Measurements from ENCODE around the gene IDH2. TPM values are rescaled to one million over a fixed set of nuclear protein-coding genes. Genes with fewer than 3 reads are reported as not detected.

IDH2 gene
- total RNA-seq, 1 experiment from 2014 or later, result 48.1 TPM

DNA sequence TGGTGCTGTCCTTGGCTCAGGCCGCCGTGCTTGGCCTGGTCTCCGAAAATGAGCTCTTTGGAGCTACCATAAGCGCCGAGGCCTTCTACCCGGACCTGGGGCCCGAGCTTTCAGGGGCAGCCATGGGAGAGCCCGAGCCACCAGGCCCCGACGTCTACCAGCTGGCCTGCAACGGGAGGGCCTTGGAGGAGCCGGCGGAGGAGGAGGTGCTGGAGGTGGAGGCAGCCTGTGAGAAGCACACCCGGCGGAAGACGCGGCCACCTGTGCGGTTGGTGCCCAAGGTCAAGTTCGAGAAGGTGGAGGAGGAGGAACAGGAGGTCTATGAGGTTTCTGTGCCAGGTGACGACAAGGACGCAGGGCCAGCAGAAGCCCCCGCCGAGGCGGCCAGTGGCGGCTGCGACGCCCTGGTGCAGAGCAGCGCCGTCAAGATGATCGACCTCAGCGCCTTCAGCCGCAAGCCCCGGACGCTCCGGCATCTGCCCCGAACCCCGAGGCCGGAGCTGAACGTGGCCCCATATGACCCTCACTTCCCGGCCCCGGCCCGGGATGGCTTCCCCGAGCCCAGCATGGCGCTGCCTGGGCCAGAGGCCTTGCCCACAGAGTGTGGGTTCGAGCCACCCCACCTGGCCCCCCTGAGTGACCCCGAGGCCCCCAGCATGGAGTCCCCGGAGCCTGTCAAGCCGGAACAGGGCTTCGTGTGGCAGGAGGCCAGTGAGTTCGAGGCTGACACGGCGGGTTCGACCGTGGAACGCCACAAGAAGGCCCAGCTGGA lies 34.9 kb downstream of the IDH2 start:
- H3K79me2 ChIP-seq (ENCODE audit: insufficient read depth, low read length), result no peaks in the 10 kb centered on the region
- ATAC-seq (no peak), DNase-seq (ENCODE audit: low read depth, low spot score) (no peak)
- H3K27ac ChIP-seq (ENCODE audit: low read depth, low read length), result no peak overlapping the region
- no peaks in the 10 kb centered on the region for H3K4me1 ChIP-seq (ENCODE audit: control insufficient read depth in 1 of 2, insufficient read depth in 2 of 2, low read length in 2 of 2)
- H3K27me3 ChIP-seq (ENCODE audit: insufficient read depth, low read length), result no peaks in the 10 kb centered on the region
- ChIA-PET CTCF (interaction anchor here (1.0 kb wide), 1 partner anchor 8 kb away, joined by 3 read pairs; no protein-coding TSS in a partner anchor), RAD21 (ENCODE audit: low non-redundant PET in 1 of 2, low total read pairs in 2 of 2, uncharacterized antibody in 2 of 2, unreplicated experiment in 2 of 2) (no interaction called here), POLR2A (no interaction called here)
- no peak for TF ChIP-seq FOSL1 (IDR thresholded peaks at IDR 0.05; ENCODE audit: low read depth)
- TF ChIP-seq POLR2AphosphoS5 (IDR thresholded peaks at IDR 0.05; ENCODE audit: low read depth, low read length), result no peak
- TF ChIP-seq SIN3A (IDR thresholded peaks at IDR 0.05; ENCODE audit: low read depth), result no peak
- TF ChIP-seq YY1 (IDR thresholded peaks at IDR 0.05; ENCODE audit: extremely low read depth, insufficient replicate concordance, low read depth, low read length), result no peak
- no peak for TF ChIP-seq ELF1 (IDR thresholded peaks at IDR 0.05; ENCODE audit: borderline replicate concordance, low read depth)
- TF ChIP-seq, protein P1, sequence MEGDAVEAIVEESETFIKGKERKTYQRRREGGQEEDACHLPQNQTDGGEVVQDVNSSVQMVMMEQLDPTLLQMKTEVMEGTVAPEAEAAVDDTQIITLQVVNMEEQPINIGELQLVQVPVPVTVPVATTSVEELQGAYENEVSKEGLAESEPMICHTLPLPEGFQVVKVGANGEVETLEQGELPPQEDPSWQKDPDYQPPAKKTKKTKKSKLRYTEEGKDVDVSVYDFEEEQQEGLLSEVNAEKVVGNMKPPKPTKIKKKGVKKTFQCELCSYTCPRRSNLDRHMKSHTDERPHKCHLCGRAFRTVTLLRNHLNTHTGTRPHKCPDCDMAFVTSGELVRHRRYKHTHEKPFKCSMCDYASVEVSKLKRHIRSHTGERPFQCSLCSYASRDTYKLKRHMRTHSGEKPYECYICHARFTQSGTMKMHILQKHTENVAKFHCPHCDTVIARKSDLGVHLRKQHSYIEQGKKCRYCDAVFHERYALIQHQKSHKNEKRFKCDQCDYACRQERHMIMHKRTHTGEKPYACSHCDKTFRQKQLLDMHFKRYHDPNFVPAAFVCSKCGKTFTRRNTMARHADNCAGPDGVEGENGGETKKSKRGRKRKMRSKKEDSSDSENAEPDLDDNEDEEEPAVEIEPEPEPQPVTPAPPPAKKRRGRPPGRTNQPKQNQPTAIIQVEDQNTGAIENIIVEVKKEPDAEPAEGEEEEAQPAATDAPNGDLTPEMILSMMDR (IDR thresholded peaks at IDR 0.05 in 2 of 3, conservative IDR thresholded peaks at IDR 0.05 in 1 of 3; ENCODE audit: borderline replicate concordance in 1 of 3, insufficient read depth in 1 of 3, low read depth in 2 of 3, low read length in 2 of 3), result no peak
- TF ChIP-seq, protein P2, sequence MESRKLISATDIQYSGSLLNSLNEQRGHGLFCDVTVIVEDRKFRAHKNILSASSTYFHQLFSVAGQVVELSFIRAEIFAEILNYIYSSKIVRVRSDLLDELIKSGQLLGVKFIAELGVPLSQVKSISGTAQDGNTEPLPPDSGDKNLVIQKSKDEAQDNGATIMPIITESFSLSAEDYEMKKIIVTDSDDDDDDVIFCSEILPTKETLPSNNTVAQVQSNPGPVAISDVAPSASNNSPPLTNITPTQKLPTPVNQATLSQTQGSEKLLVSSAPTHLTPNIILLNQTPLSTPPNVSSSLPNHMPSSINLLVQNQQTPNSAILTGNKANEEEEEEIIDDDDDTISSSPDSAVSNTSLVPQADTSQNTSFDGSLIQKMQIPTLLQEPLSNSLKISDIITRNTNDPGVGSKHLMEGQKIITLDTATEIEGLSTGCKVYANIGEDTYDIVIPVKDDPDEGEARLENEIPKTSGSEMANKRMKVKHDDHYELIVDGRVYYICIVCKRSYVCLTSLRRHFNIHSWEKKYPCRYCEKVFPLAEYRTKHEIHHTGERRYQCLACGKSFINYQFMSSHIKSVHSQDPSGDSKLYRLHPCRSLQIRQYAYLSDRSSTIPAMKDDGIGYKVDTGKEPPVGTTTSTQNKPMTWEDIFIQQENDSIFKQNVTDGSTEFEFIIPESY (IDR thresholded peaks at IDR 0.05; ENCODE audit: extremely low read depth, insufficient replicate concordance, low read length), result no peak
- no peak for TF ChIP-seq POLR2A (IDR thresholded peaks at IDR 0.05; ENCODE audit: borderline replicate concordance, extremely low read depth, insufficient read depth, insufficient read length)
- TF ChIP-seq TCF7L2 (IDR thresholded peaks at IDR 0.05; ENCODE audit: borderline replicate concordance, extremely low read depth, insufficient read depth, insufficient read length), result no peak
- TF ChIP-seq EGR1 (IDR thresholded peaks at IDR 0.05; ENCODE audit: low read depth), result no peak
- TF ChIP-seq CEBPB (IDR thresholded peaks at IDR 0.05; ENCODE audit: low read depth), result no peak
- no peak overlapping the region for H2AFZ ChIP-seq (ENCODE audit: low read depth, low read length, poor library complexity, severe bottlenecking)
- no peak overlapping the region for H3K4me2 ChIP-seq (ENCODE audit: low read length)
- H3K9ac ChIP-seq (ENCODE audit: low read length), result no peak overlapping the region
- intact Hi-C loops (cut with micrococcal nuclease), result no loop called here
- no peaks in the 10 kb centered on the region for H4K20me1 ChIP-seq (ENCODE audit: insufficient read depth)
- no peak overlapping the region for H3K4me3 ChIP-seq (replicated peaks in 1 of 2; ENCODE audit: low read depth in 1 of 2, low read length in 2 of 2)
- no peaks in the 10 kb centered on the region for H3K9me2 ChIP-seq (ENCODE audit: insufficient read depth)
- BruUV-seq (replicated peaks), result no TSS peak
- H3K36me3 ChIP-seq (ENCODE audit: control insufficient read depth in 1 of 2, insufficient read depth in 2 of 2, low read length in 2 of 2), result no peaks in the 10 kb centered on the region
- H3K9me3 ChIP-seq (ENCODE audit: control insufficient read depth in 1 of 2, insufficient read depth in 1 of 2, low read depth in 1 of 2, low read length in 2 of 2), result no peaks in the 10 kb centered on the region
